Measurements from ENCODE around the gene PCNA.

- TF ChIP-seq POLR2A (IDR thresholded peaks at IDR 0.05) (no peak), CTCF (IDR thresholded peaks at IDR 0.05) (no peak)
Observed at GRCh38 chr20:5067877-5068645, 51.7 kb downstream of the PCNA start.

Data from stomach (tissue), 4 donors.